Fibroblast of peridontal ligament (primary cell): ENCODE data around the gene KEL.
"Not testable (repeated sequence)": the region's sequence is repeated elsewhere in the genome, so short reads cannot be mapped to it uniquely, and the experiment has no call there.

Experiments
- DNase-seq: peaks from one replicate; pipeline ENCODE4 v3.0.0-alpha.2; 2010; ENCODE audit errors: extremely low read depth

Gene KEL, protein sequence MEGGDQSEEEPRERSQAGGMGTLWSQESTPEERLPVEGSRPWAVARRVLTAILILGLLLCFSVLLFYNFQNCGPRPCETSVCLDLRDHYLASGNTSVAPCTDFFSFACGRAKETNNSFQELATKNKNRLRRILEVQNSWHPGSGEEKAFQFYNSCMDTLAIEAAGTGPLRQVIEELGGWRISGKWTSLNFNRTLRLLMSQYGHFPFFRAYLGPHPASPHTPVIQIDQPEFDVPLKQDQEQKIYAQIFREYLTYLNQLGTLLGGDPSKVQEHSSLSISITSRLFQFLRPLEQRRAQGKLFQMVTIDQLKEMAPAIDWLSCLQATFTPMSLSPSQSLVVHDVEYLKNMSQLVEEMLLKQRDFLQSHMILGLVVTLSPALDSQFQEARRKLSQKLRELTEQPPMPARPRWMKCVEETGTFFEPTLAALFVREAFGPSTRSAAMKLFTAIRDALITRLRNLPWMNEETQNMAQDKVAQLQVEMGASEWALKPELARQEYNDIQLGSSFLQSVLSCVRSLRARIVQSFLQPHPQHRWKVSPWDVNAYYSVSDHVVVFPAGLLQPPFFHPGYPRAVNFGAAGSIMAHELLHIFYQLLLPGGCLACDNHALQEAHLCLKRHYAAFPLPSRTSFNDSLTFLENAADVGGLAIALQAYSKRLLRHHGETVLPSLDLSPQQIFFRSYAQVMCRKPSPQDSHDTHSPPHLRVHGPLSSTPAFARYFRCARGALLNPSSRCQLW

DNA sequence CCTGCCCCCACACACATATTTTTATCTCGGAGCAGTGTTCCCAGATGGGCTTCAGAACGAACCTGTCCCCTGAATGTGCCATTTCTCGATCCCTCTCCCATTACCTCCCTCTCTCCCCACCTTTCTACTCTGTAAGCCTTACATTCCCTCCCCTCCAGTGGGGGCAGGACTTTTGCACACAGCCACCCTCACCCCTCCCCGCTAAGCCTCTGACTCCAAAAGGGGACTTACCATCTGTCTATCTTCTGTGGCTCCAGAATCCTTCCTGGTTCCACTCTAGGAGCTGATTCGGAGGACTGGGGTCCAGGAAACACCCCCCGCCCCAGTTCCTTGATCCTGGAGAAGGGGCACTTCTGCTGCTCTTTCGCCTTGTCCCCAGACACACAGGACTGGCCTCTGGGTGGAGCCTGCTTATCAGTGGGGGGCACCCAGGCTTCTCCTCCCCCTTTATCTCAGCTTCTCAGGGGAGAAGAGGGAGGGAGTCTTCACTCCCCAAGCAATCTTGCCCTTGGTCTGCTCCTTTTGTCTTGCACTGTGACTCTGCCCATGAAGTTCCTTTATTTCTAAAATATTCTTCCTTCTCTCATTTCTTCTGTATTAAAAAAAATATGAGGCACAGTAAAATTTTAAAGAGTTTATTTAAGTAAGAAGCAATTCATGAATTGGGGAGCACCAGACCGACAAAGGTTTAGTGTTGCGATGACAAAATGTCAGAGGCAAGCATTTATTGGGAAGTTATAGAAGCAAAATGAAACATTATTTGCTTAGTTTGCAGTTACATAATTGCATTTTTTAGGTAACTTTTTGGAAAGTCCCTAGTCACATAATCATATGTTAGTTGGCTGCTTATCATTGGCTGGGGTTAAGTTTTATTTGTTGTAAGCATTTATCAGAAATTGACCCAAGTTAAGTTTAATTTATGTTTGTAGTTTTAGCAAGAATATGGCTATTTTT, at the start of gene KEL:
KEL (minus strand) TSS at position 391 of the 954 bp plus-strand sequence; CDS start at position 234, 157 bp downstream.
- no peak for DNase-seq

- DNase-seq = peak; percentile 73
Measured at GRCh38 chr7:143008007-143008901, 46.1 kb upstream of the KEL start.

- DNase-seq = no peak
Measured at GRCh38 chr7:143005632-143006260, 43.6 kb upstream of the KEL start.

DNA sequence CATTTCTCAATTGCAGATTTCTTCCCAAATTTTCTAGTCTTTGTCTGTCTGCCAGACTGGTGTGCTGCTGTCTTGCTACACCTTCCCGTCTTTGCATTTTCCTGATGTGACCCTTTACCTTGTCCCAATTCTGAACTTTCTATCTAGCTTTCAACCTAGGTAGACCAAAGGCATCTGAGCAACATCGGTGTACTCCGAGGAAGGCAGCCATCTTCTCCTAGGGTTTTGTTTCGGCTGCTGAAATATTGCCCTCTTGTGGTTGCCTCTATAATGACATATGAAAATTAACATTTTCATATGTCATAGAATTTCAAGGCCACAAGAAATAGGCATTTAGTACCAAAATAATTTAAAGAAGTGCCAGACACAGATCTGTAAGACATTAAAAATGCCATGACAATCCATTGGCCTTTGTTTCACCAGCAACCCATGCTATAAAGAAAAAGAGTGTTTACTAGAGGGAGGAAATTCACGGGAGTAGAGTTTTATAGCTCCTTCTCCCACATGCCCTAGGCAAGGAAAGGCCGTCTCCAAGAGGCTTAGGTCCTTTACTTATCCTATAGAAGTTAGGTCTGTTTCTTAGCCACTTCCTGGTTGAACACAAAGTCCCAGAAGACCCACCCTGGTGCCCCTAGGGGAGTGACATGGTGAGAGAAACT, 41.4 kb upstream of the KEL start:
- DNase-seq = peak; percentile 68

DNA sequence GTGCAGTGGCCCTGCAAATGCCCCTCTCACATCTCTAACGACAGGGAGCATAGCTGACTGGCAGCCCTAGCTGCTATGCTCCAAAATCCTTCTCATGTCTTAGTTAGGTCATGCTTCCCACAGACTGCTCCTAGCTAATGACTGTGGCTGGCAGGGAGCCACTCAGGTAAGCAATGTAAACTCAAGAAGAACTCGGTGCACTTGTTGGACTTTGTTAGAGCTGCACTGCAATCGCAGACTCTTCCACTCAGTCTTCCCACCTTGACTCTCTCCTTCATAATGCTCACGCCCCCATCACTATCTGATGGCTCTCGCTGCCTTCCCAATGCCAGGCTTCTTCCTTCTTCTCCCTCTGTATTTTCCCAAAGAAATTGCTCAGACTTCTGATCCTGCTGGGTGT, 40.7 kb upstream of the KEL start:
- no peak for DNase-seq

DNA sequence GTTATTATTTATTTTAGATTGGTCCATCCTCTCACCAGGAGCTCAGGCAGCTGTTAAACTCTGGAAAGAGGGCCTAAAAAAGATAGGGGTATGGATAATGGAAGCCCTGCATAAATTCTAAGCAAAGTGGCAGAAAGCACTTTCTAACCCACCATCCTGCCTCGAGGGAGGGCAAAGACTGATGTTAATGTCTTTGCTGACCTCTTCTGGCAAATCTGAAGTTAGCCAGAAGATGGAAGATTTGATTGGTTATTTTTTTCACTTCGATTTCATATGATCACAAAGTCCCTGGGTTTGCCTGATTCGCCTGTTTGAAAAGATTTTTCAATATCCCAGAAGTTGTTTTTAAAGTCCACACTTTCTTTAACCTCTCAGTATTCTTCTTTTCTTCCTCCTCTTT, 39.9 kb upstream of the KEL start:
- peak; percentile 54 for DNase-seq

DNA sequence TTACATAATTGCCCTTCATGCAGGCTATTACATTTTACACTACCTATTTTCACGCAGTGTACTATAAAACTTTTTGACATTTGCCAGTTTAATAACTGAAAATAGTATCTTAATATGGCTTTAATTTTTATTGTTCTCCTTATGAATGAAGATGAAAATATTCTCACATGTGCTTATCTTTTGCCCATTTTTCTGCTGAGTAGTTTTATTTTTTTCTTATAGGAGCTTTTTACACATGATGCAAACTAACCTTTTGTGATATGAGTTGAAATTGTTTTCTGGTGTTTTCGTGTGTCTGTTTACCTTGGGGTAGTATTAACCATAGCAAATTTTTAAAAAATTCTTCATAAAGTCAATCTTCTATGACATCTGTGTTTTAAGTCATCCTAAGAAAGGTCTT, 38.5 kb upstream of the KEL start:
- DNase-seq = no peak

DNA sequence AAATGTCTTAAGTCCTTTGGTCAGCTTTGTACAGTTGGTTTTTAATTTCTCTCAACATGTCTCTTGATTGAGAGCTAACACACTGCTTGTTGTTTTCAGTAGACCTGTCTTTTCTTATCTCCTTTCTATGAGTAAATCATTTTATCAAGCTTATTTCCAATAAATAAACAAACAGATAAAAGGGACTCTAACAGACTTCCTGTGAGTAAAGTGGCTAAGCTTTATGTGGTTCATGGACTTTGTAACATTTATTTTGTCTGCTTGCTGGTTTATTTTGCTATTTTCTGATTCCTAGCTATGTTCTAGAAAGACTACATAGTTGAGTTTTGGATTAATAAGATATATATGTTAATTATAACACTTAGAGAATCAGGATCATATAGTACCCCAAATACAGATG, 37.6 kb upstream of the KEL start:
- DNase-seq = no peak

- DNase-seq = no peak
Measured at GRCh38 chr7:142998966-142999365, 36.8 kb upstream of the KEL start.

DNA sequence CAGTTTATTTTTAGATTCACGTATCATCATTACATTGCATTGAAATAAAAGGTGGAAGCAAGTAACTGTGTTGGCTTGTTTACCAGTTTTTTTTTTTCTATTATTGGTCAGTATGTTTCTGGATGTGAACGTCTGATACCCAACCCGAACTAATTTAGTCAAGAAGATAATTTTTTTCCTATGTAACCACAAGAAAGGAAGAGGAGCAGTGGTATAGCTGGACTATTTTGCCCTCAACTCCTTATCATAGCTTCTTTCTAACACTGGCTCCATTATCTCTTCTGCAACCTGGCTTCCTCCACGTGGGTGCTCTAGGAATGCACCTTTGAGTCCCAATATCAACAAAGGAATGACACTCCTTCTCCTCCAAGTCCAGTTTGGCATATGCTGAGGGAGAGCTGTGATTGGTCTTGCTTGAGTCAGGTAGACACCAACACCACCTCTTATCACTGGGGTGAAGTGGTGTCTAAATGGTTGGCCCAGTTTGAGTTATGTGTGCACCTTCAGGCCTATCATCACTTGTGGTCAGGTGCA, 35.4 kb upstream of the KEL start:
- DNase-seq = no peak

DNA sequence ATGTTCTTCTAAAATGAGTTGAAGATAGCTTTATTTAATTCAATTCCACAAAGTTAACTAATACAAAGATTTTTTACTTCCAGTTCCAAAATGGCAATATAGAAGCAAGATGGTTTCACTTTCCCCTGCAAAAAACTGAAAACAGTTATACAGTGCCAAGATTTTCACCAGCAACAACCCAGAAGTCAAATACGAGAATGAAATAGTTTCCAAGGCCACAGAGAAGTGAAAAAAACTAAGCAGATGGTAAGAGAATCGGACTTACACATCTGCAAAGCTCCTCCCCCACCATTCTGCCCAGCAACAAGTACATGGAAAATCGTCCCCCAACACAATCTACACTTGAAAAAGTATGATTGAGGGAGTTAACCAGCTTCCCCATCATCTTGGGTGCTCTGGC, 30.3 kb upstream of the KEL start:
- peak; percentile 75 for DNase-seq

GRCh38 chr7:142984297-142984696, 22.1 kb upstream of the KEL start:
- DNase-seq = no peak

DNA sequence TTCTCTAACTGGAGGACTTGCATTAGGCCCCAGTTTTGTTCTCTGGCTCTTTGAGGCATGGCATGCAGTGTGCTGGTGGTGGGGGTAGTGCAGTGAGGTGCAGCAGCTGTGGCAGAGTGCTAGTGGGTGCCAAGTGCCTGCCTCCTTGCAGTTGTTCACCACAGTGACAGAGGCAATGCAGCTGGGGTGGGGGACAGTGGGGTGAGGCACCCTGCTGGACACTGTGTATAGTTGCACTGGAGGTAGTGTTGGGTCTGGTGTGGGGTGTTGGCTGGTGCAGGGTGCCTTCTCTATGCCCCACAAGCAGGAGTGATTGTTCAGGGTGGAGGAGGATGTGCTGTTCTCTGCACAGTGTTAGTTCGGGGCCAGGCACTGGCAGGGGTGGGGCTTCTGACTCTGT, 21.7 kb upstream of the KEL start:
- no peak for DNase-seq

- DNase-seq = not testable (repeated sequence)
Measured at GRCh38 chr7:142978402-142978801, 16.2 kb upstream of the KEL start.

DNA sequence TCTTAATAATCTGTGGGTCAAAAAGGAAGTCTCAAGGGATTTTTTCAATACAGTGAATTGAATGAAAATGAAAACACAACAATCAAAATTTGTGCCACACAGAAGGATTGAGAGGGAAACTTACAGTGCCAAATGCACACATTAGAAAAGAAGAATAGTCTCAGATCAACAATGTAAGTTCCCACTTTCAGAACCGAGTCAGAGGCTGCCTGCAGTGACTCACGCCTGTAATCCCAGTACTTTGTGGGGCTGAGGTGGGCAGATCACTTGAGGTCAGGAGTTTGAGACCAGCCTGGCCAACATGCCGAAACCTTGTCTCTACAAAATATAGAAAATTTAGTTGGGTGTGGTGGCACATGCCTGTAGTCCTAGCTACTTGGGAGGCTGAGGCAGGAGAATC, 12.5 kb upstream of the KEL start:
- DNase-seq = no peak

- DNase-seq = no peak
Measured at GRCh38 chr7:142969183-142969582, 7.0 kb upstream of the KEL start.

DNA sequence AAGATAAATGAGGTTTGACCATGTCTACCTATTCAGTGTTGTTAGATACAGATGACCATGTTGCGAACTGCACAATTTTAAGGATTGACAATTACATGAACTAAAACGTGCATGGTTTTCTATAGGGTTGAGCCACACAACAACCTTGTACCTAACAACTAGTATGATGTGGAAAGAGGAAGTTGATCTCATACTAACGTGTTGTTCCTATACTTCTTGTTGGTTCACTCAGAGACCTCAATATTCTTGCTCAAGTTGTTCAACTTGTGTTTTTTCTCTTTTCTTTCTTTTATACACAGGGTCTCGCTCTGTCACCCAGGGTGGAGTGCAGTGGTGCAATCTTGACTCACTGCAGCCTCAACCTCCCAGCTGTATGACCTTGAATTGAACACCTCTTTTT, 6.1 kb upstream of the KEL start:
- DNase-seq = no peak

GRCh38 chr7:142964502-142965246, 2.5 kb upstream of the KEL start:
- no peak for DNase-seq

GRCh38 chr7:142963993-142964392, 1.8 kb upstream of the KEL start:
- DNase-seq = no peak
